CD14-positive monocyte (primary cell): Measurements from ENCODE around the gene ACSF3. TPM values are rescaled to one million over a fixed set of nuclear protein-coding genes. Genes with fewer than 3 reads are reported as not detected.

Source experiments
- DNase-seq, 3 donors: peaks; one replicate each; pipeline ENCODE4 v3.0.0-alpha.2; 2011 to 2022
- H2AFZ ChIP-seq: 2 replicates; pipeline ENCODE4 v1.6.0; 2012; ENCODE audit warnings: mild to moderate bottlenecking, low read depth, low read length, inconsistent platforms; ENCODE audit not compliant: insufficient read depth, poor library complexity, severe bottlenecking
- H3K27ac ChIP-seq, 2 donors: 1 replicate in 1 of 2; 2 replicates in 1 of 2; pipeline ENCODE4 v1.5.1; 2012 to 2013; ENCODE audit warnings: low read length in 2 of 2, control low read depth in 1 of 2, inconsistent platforms in 1 of 2, low read depth in 1 of 2, mild to moderate bottlenecking in 1 of 2
- H3K27me3 ChIP-seq, 2 donors: one replicate each; pipeline versions ENCODE4 v1.6.0 to v1.6.1; 2011 to 2013; ENCODE audit warnings: low read length in 2 of 2; ENCODE audit not compliant: control insufficient read depth in 2 of 2, insufficient read depth in 2 of 2
- H3K36me3 ChIP-seq, 2 donors: replicated peaks in 1 of 2; 1 replicate in 1 of 2; 2 replicates in 1 of 2; pipeline versions ENCODE4 v1.5.1 to v1.6.1; 2012 to 2013; ENCODE audit warnings: low read length in 2 of 2, control low read depth in 1 of 2, inconsistent platforms in 1 of 2, mild to moderate bottlenecking in 1 of 2; ENCODE audit not compliant: insufficient read depth in 2 of 2, control insufficient read depth in 1 of 2
- H3K4me1 ChIP-seq, 2 donors: 1 replicate in 1 of 2; 2 replicates in 1 of 2; pipeline versions ENCODE4 v1.5.1 to v1.6.1; 2012 to 2013; ENCODE audit warnings: low read length in 2 of 2, control low read depth in 1 of 2, inconsistent platforms in 1 of 2, mild to moderate bottlenecking in 1 of 2, moderate library complexity in 1 of 2; ENCODE audit not compliant: insufficient read depth in 2 of 2, control insufficient read depth in 1 of 2
- H3K4me2 ChIP-seq: replicated peaks from 2 replicates; pipeline ENCODE3; 2012; ENCODE audit warnings: low read length, moderate library complexity, mild to moderate bottlenecking; ENCODE audit not compliant: poor library complexity, severe bottlenecking; ENCODE audit errors: extremely low read depth
- H3K4me3 ChIP-seq, 3 experiments: fragments of 200-600 bp in 1 of 3; sonication (generic) in 1 of 3; replicated peaks in 1 of 3; 1 replicate in 2 of 3; 2 replicates in 1 of 3; pipeline ENCODE4 v1.5.1; 2011 to 2013; ENCODE audit warnings: low read length in 3 of 3, mild to moderate bottlenecking in 3 of 3, control low read depth in 2 of 3, low read depth in 2 of 3, inconsistent platforms in 1 of 3, moderate library complexity in 1 of 3
- H3K79me2 ChIP-seq: 2 replicates; pipeline ENCODE4 v1.6.0; 2012; ENCODE audit warnings: mild to moderate bottlenecking, control low read depth, inconsistent platforms, low read length, moderate library complexity; ENCODE audit not compliant: insufficient read depth
- H3K9ac ChIP-seq: 2 replicates; pipeline ENCODE4 v1.6.0; 2017; ENCODE audit warnings: low read length, mild to moderate bottlenecking; ENCODE audit not compliant: insufficient read depth, poor library complexity, severe bottlenecking
- H3K9me3 ChIP-seq, 2 donors: replicated peaks in 1 of 2; 1 replicate in 1 of 2; 2 replicates in 1 of 2; pipeline versions ENCODE4 v1.5.1 to v1.6.1; 2012 to 2013; ENCODE audit warnings: low read length in 2 of 2, control low read depth in 1 of 2; ENCODE audit not compliant: control insufficient read depth in 1 of 2, insufficient read depth in 1 of 2
- H4K20me1 ChIP-seq: 2 replicates; pipeline ENCODE4 v1.6.0; 2012; ENCODE audit warnings: mild to moderate bottlenecking, low read length, control low read depth, moderate library complexity; ENCODE audit not compliant: insufficient read depth
- H3K27ac Mint-ChIP-seq, 7 donors: one replicate each; pipeline ENCODE4 v1.8.0; 2020; ENCODE audit warnings: mild to moderate bottlenecking in 7 of 7, mixed read lengths in 7 of 7, moderate library complexity in 6 of 7, inconsistent platforms in 2 of 7
- H3K27me3 Mint-ChIP-seq, 3 donors: one replicate each; pipeline ENCODE4 v1.8.0; 2021 to 2022; ENCODE audit warnings: low read depth in 3 of 3, mild to moderate bottlenecking in 3 of 3, mixed read lengths in 3 of 3, moderate library complexity in 3 of 3, inconsistent platforms in 1 of 3
- H3K36me3 Mint-ChIP-seq, 2 donors: one replicate each; pipeline ENCODE4 v1.8.0; 2020; ENCODE audit warnings: mixed read lengths in 2 of 2, inconsistent platforms in 1 of 2, mild to moderate bottlenecking in 1 of 2
- H3K4me1 Mint-ChIP-seq: one replicate; pipeline ENCODE4 v1.8.0; 2020; ENCODE audit warnings: mild to moderate bottlenecking, mixed read lengths
- H3K4me3 Mint-ChIP-seq, 2 donors: one replicate each; pipeline ENCODE4 v1.8.0; 2020; ENCODE audit warnings: mild to moderate bottlenecking in 2 of 2, mixed read lengths in 2 of 2, moderate library complexity in 1 of 2
- H3K9me3 Mint-ChIP-seq, 7 donors: one replicate each; pipeline ENCODE4 v1.8.0; 2020 to 2022; ENCODE audit warnings: mixed read lengths in 7 of 7, mild to moderate bottlenecking in 6 of 7, moderate library complexity in 6 of 7, inconsistent platforms in 2 of 7
- WGBS: methylation state at CpG from one replicate; pipeline ENCODE4 v1.1.5; 2013; ENCODE audit warnings: missing lambda C conversion rate; ENCODE audit not compliant: insufficient coverage; 5-methylcytosine and 5-hydroxymethylcytosine counted together
- intact Hi-C, 2 donors: fragments of 100-400 bp; cut with micrococcal nuclease; formaldehyde crosslinking; loops; one replicate each; pipeline versions ENCODE4 v1.15.0 to v1.15.1; 2023
- polyA plus RNA-seq, 3 donors: library from polyadenylated mRNA; depleted of rRNA in 1 of 3; unstranded in 2 of 3; stranded (reverse) in 1 of 3; fragments of 300-500 nt in 2 of 3; fragments of >200 nt in 1 of 3; fragmentation: Illumina TruSeq in 2 of 3; gene quantifications; 1 replicate in 2 of 3; 2 replicates in 1 of 3; pipeline ENCODE4 v1.2.3, GENCODE V29; 2012 to 2021
- TF ChIP-seq, protein P1 (sequence below): fragments of 200-600 bp; IDR thresholded peaks from one replicate; pipeline ENCODE4 v1.8.0; 2022; ENCODE audit warnings: antibody characterized with exemption, mild to moderate bottlenecking

Gene ACSF3
- polyA plus RNA-seq, 3 donors, result 23.5 to 26.7 (median 26.4) TPM

GRCh38 chr16:89108416-89108815 is 14.8 kb downstream of the ACSF3 start:
- no peak overlapping the region for H3K4me3 Mint-ChIP-seq
- Histone ChIP-seq H3K4me1 (peaks cover 0 to under 1% of the 10 kb centered on the region in 2 donors), H4K20me1 (peaks cover 27% of the 10 kb centered on the region), H3K9ac (no peak overlapping the region), H3K36me3 (peaks cover 62 to 96% of the 10 kb centered on the region in 2 donors), H3K79me2 (no peaks in the 10 kb centered on the region), H3K27me3 (no peaks in the 10 kb centered on the region), H3K27ac (no peak overlapping the region), H2AFZ (no peak overlapping the region), H3K4me3 (no peak overlapping the region), H3K9me3 (no peaks in the 10 kb centered on the region), H3K4me2 (no peak overlapping the region)
- peak overlapping the region in 1 of 7 donors; percentile 15 for H3K27ac Mint-ChIP-seq
- WGBS, result no CpG with 5 or more reads among the region's 5 CpGs
- H3K9me3 Mint-ChIP-seq, result peaks cover 0 to 10% (median 4%) of the 10 kb centered on the region in 7 donors
- no peak for DNase-seq
- H3K4me1 Mint-ChIP-seq, result no peaks in the 10 kb centered on the region
- TF ChIP-seq, protein P1, sequence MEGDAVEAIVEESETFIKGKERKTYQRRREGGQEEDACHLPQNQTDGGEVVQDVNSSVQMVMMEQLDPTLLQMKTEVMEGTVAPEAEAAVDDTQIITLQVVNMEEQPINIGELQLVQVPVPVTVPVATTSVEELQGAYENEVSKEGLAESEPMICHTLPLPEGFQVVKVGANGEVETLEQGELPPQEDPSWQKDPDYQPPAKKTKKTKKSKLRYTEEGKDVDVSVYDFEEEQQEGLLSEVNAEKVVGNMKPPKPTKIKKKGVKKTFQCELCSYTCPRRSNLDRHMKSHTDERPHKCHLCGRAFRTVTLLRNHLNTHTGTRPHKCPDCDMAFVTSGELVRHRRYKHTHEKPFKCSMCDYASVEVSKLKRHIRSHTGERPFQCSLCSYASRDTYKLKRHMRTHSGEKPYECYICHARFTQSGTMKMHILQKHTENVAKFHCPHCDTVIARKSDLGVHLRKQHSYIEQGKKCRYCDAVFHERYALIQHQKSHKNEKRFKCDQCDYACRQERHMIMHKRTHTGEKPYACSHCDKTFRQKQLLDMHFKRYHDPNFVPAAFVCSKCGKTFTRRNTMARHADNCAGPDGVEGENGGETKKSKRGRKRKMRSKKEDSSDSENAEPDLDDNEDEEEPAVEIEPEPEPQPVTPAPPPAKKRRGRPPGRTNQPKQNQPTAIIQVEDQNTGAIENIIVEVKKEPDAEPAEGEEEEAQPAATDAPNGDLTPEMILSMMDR, result no peak
- H3K36me3 Mint-ChIP-seq, result peaks cover 57% of the 10 kb centered on the region in 2 donors
- peaks cover 0 to 2% (median 1%) of the 10 kb centered on the region in 3 donors for H3K27me3 Mint-ChIP-seq
- intact Hi-C loops, result loop anchor here in 1 of 2 donors (10.0 kb wide), 1 partner anchor 86 kb away; no protein-coding TSS in a partner anchor

GRCh38 chr16:89110641-89111040 is 17.0 kb downstream of the ACSF3 start:
- Histone ChIP-seq H3K9ac (no peak overlapping the region), H3K4me1 (peaks cover 18 to 23% of the 10 kb centered on the region in 2 donors), H3K4me2 (no peak overlapping the region), H2AFZ (no peak overlapping the region), H3K9me3 (no peaks in the 10 kb centered on the region), H4K20me1 (peaks cover 11% of the 10 kb centered on the region), H3K36me3 (peaks cover 43 to 79% of the 10 kb centered on the region in 2 donors), H3K27ac (no peak overlapping the region), H3K79me2 (no peaks in the 10 kb centered on the region), H3K4me3 (no peak overlapping the region), H3K27me3 (no peaks in the 10 kb centered on the region)
- TF ChIP-seq, protein P1, result no peak
- WGBS, result 98% methylated on average over 8 of the region's 14 CpGs
- Mint-ChIP-seq H3K27ac (no peak overlapping the region), H3K4me3 (no peak overlapping the region), H3K9me3 (peaks cover 0 to 13% (median 4%) of the 10 kb centered on the region in 7 donors), H3K27me3 (peaks cover 0 to 2% (median 1%) of the 10 kb centered on the region in 3 donors), H3K4me1 (peaks cover 19% of the 10 kb centered on the region), H3K36me3 (peaks cover 34 to 41% of the 10 kb centered on the region in 2 donors)
- DNase-seq, result no peak
- intact Hi-C loops, result loop anchor here in 1 of 2 donors (5.0 to 10.0 kb wide), 2 partner anchors 148 to 406 kb away; partner anchors contain the start of genes CTU2 and RNF166
